ENCODE measurements around the gene HSD17B12. TPM values are rescaled to one million over a fixed set of nuclear protein-coding genes. Genes with fewer than 3 reads are reported as not detected.
"Not testable (repeated sequence)": the region's sequence is repeated elsewhere in the genome, so short reads cannot be mapped to it uniquely, and the experiment has no call there.

HSD17B12 gene
- total RNA-seq, 1 donor from 2014 or later, result 88.0 TPM

GRCh38 chr11:43735115-43735514, 54.6 kb downstream of the HSD17B12 start:
- no peak for DNase-seq (ENCODE audit: low spot score)
- intact Hi-C loops (cut with DNase I), result loop anchor here (5.0 kb wide), 1 partner anchor 53 kb away; the partner anchor contains the start of gene HSD17B12

GRCh38 chr11:43735961-43736360, 55.4 kb downstream of the HSD17B12 start:
- no peak for DNase-seq (ENCODE audit: low spot score)
- intact Hi-C loops (cut with DNase I), result loop anchor here (5.0 kb wide), 1 partner anchor 54 kb away; the partner anchor contains the start of gene HSD17B12

GRCh38 chr11:43736502-43737200, 56.1 kb downstream of the HSD17B12 start:
- DNase-seq (ENCODE audit: low spot score), result no peak
- intact Hi-C loops (cut with DNase I), result loop anchor here (5.0 kb wide), 1 partner anchor 54 kb away; the partner anchor contains the start of gene HSD17B12

- intact Hi-C loops (cut with DNase I), result loop anchor here (5.0 kb wide), 1 partner anchor 55 kb away; the partner anchor contains the start of gene HSD17B12
- DNase-seq (ENCODE audit: low spot score), result no peak
These were observed 56.7 kb downstream of the HSD17B12 start for GRCh38 chr11:43737201-43737590.

- DNase-seq (ENCODE audit: low spot score), result no peak
- intact Hi-C loops (cut with DNase I), result loop anchor here (5.0 kb wide), 1 partner anchor 57 kb away; the partner anchor contains the start of gene HSD17B12
These were observed 58.3 kb downstream of the HSD17B12 start for GRCh38 chr11:43738600-43739409.

- intact Hi-C loops (cut with DNase I), result no loop called here
- DNase-seq (ENCODE audit: low spot score), result no peak
These were observed 66.1 kb downstream of the HSD17B12 start for GRCh38 chr11:43746670-43747069.

GRCh38 chr11:43747130-43747802, 66.7 kb downstream of the HSD17B12 start:
- intact Hi-C loops (cut with DNase I), result no loop called here
- DNase-seq (ENCODE audit: low spot score), result no peak

- intact Hi-C loops (cut with DNase I), result no loop called here
These were observed 67.6 kb downstream of the HSD17B12 start for GRCh38 chr11:43748095-43748494.

GRCh38 chr11:43751726-43752125, 71.2 kb downstream of the HSD17B12 start:
- no peak for DNase-seq (ENCODE audit: low spot score)
- intact Hi-C loops (cut with DNase I), result no loop called here

More at GRCh38 chr11:43748095-43748494, 67.6 kb downstream of the HSD17B12 start:
- DNase-seq (ENCODE audit: low spot score), result no peak

- intact Hi-C loops (cut with DNase I), result no loop called here
- DNase-seq (ENCODE audit: low spot score), result no peak
These were observed 76.0 kb downstream of the HSD17B12 start for GRCh38 chr11:43756575-43756974.

GRCh38 chr11:43758927-43759326, 78.4 kb downstream of the HSD17B12 start:
- intact Hi-C loops (cut with DNase I), result no loop called here

GRCh38 chr11:43760902-43761301, 80.4 kb downstream of the HSD17B12 start:
- DNase-seq (ENCODE audit: low spot score), result no peak
- intact Hi-C loops (cut with DNase I), result no loop called here

More at GRCh38 chr11:43758927-43759326, 78.4 kb downstream of the HSD17B12 start:
- DNase-seq (ENCODE audit: low spot score), result no peak

GRCh38 chr11:43765194-43765593, 84.7 kb downstream of the HSD17B12 start:
- intact Hi-C loops (cut with DNase I), result no loop called here
- DNase-seq (ENCODE audit: low spot score), result no peak

- DNase-seq (ENCODE audit: low spot score); intact Hi-C loops (cut with DNase I): not testable (repeated sequence)
These were observed 88.1 kb downstream of the HSD17B12 start for GRCh38 chr11:43768654-43769053.

- intact Hi-C loops (cut with DNase I), result no loop called here
- DNase-seq (ENCODE audit: low spot score), result no peak
These were observed 89.6 kb downstream of the HSD17B12 start for GRCh38 chr11:43770173-43770572.

- no peak for DNase-seq (ENCODE audit: low spot score)
- intact Hi-C loops (cut with DNase I), result no loop called here
These were observed 92.2 kb downstream of the HSD17B12 start for GRCh38 chr11:43772733-43773132.

GRCh38 chr11:43774786-43775185, 94.2 kb downstream of the HSD17B12 start:
- DNase-seq (ENCODE audit: low spot score), result no peak
- intact Hi-C loops (cut with DNase I), result no loop called here

- DNase-seq (ENCODE audit: low spot score), result no peak
- intact Hi-C loops (cut with DNase I), result no loop called here
These were observed 98.8 kb downstream of the HSD17B12 start for GRCh38 chr11:43779306-43779705.

GRCh38 chr11:43784301-43784700, 103.8 kb downstream of the HSD17B12 start:
- intact Hi-C loops (cut with DNase I), result no loop called here
- no peak for DNase-seq (ENCODE audit: low spot score)

GRCh38 chr11:43784866-43785265, 104.3 kb downstream of the HSD17B12 start:
- intact Hi-C loops (cut with DNase I), result no loop called here
- DNase-seq (ENCODE audit: low spot score), result no peak

All from cardiac septum (tissue), 1 donor.